Measurements from ENCODE around the gene P4HA3. TPM values are rescaled to one million over a fixed set of nuclear protein-coding genes. Genes with fewer than 3 reads are reported as not detected.

P4HA3 gene
- total RNA-seq, 1 experiment from 2014 or later, result 0.91 TPM

DNA sequence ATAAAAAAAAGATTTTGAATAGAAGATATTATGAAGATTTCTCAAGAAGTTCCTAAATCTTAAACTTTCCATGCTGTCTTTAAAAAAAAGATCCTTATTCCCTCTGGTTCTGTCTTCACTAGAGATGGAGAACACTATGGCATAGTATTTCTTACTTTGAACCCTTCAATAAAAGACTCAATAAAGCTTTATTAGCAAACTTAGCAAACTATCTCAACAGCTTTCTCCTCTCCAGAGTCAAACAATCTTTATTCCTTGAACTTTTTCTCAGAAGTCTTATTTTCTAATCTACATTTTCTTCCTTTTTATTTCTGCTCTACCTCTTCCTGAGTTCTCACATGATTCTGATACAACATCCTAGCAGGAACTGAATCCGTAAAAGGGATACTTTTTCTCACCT, 21.8 kb upstream of the P4HA3 start:
- Histone ChIP-seq H3K4me1 (ENCODE audit: control insufficient read depth in 1 of 2, insufficient read depth in 2 of 2, low read length in 2 of 2) (peaks cover 0 to 5% of the 10 kb centered on the region in 2 experiments; a peak in 1 of 4 replicates), H3K4me3 (replicated peaks in 1 of 2; ENCODE audit: low read depth in 1 of 2, low read length in 2 of 2) (no peak overlapping the region), H3K9me2 (ENCODE audit: insufficient read depth) (no peaks in the 10 kb centered on the region), H3K9ac (ENCODE audit: low read length) (no peak overlapping the region), H3K4me2 (ENCODE audit: low read length) (no peak overlapping the region), H3K9me3 (ENCODE audit: control insufficient read depth in 1 of 2, insufficient read depth in 1 of 2, low read depth in 1 of 2, low read length in 2 of 2) (no peaks in the 10 kb centered on the region), H2AFZ (ENCODE audit: low read depth, low read length, poor library complexity, severe bottlenecking) (no peak overlapping the region), H3K36me3 (ENCODE audit: control insufficient read depth in 1 of 2, insufficient read depth in 2 of 2, low read length in 2 of 2) (no peaks in the 10 kb centered on the region), H3K27ac (ENCODE audit: low read depth, low read length) (no peak overlapping the region), H3K79me2 (ENCODE audit: insufficient read depth, low read length) (no peaks in the 10 kb centered on the region), H3K27me3 (ENCODE audit: insufficient read depth, low read length) (no peaks in the 10 kb centered on the region), H4K20me1 (ENCODE audit: insufficient read depth) (no peaks in the 10 kb centered on the region)
- no peak for DNase-seq (ENCODE audit: low read depth, low spot score)
- intact Hi-C loops (cut with micrococcal nuclease), result no loop called here
- RAD21 ChIA-PET (ENCODE audit: low non-redundant PET in 1 of 2, low total read pairs in 2 of 2, uncharacterized antibody in 2 of 2, unreplicated experiment in 2 of 2), result no interaction called here
- no peak for TF ChIP-seq EGR1 (IDR thresholded peaks at IDR 0.05; ENCODE audit: low read depth)
- TF ChIP-seq CBX3 (IDR thresholded peaks at IDR 0.05; ENCODE audit: low read depth), result no peak
- no peak for TF ChIP-seq POLR2A (IDR thresholded peaks at IDR 0.05; ENCODE audit: borderline replicate concordance, extremely low read depth, insufficient read depth, insufficient read length)
- TF ChIP-seq ZNF274 (IDR thresholded peaks at IDR 0.05; ENCODE audit: low read depth, low read length), result no peak
- TF ChIP-seq JUND (IDR thresholded peaks at IDR 0.05), result no peak
- no peak for TF ChIP-seq ZFX (IDR thresholded peaks at IDR 0.05)
- TF ChIP-seq RAD21 (IDR thresholded peaks at IDR 0.05; ENCODE audit: low read depth), result no peak
- TF ChIP-seq EZH2phosphoT487 (IDR thresholded peaks at IDR 0.05; ENCODE audit: borderline replicate concordance), result no peak
- no peak for TF ChIP-seq SP1 (IDR thresholded peaks at IDR 0.05; ENCODE audit: low read depth)
- no peak for TF ChIP-seq ELF1 (IDR thresholded peaks at IDR 0.05; ENCODE audit: borderline replicate concordance, low read depth)
- TF ChIP-seq, protein P1, sequence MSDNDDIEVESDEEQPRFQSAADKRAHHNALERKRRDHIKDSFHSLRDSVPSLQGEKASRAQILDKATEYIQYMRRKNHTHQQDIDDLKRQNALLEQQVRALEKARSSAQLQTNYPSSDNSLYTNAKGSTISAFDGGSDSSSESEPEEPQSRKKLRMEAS (IDR thresholded peaks at IDR 0.05), result no peak
- TF ChIP-seq EZH2 (IDR thresholded peaks at IDR 0.05), result no peak
- TF ChIP-seq, protein P2, sequence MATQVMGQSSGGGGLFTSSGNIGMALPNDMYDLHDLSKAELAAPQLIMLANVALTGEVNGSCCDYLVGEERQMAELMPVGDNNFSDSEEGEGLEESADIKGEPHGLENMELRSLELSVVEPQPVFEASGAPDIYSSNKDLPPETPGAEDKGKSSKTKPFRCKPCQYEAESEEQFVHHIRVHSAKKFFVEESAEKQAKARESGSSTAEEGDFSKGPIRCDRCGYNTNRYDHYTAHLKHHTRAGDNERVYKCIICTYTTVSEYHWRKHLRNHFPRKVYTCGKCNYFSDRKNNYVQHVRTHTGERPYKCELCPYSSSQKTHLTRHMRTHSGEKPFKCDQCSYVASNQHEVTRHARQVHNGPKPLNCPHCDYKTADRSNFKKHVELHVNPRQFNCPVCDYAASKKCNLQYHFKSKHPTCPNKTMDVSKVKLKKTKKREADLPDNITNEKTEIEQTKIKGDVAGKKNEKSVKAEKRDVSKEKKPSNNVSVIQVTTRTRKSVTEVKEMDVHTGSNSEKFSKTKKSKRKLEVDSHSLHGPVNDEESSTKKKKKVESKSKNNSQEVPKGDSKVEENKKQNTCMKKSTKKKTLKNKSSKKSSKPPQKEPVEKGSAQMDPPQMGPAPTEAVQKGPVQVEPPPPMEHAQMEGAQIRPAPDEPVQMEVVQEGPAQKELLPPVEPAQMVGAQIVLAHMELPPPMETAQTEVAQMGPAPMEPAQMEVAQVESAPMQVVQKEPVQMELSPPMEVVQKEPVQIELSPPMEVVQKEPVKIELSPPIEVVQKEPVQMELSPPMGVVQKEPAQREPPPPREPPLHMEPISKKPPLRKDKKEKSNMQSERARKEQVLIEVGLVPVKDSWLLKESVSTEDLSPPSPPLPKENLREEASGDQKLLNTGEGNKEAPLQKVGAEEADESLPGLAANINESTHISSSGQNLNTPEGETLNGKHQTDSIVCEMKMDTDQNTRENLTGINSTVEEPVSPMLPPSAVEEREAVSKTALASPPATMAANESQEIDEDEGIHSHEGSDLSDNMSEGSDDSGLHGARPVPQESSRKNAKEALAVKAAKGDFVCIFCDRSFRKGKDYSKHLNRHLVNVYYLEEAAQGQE (IDR thresholded peaks at IDR 0.05; ENCODE audit: low read depth), result no peak
- ATAC-seq, result no peak
- BruUV-seq (replicated peaks), result no TSS peak
- POLR2A ChIA-PET, result no interaction called here
- CTCF ChIA-PET, result interaction anchor here (1.6 kb wide), 1 partner anchor 12 kb away, joined by 7 read pairs; no protein-coding TSS in a partner anchor
